Activated CD8-positive, alpha-beta memory T cell treated with anti-CD3 and anti-CD28 coated beads for 48 hours (primary cell): Measurements from ENCODE around the gene ZNF281.
"Not testable (repeated sequence)": the region's sequence is repeated elsewhere in the genome, so short reads cannot be mapped to it uniquely, and the experiment has no call there.

ENCODE experiments used
- DNase-seq, 3 experiments: peaks; one replicate each; pipeline ENCODE4 v3.0.0-alpha.2; 2020; ENCODE audit warnings: low read depth in 2 of 3, low spot score in 2 of 3

The ZNF281 gene

DNA sequence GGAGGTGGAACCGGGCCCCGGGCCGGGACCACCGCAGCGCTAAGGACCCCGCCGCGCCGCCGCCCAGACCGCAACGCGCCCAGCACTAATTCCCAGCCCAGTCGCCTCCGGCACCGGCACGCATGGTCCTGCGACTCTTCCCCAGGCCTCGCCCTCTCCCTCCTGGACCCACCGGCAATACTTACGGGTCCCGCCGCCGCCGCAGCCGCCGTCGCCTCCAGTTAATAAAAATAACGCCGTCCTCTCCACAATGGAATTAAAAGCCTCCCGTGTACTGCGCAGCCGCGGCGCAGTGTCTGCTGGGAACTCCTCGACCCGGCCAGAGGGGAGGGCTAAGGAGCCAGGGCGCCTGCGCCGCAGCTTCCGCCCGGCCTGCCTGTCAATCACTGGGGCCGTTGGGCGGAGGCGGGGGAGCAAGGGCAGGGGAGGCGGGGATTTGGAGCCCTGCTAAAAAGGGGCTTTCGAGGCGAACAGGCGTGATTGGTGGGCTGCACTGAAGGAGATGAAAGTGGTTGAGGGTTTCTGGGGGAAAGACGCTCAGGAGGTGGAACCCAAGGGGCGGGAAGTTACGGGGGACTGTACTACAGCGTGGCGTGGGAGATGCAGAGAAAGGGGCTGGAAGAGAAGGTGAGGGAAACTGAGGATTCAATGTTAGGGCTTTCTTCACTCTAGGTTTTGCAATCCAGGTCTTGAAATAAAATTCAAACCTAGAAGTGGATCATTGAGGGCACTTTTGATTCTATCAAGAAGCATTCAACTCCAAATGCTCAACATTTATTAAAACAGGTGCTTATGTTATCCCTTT lies at the start of gene ZNF281:
ZNF281 (minus strand) TSS at position 276 of the 805 bp plus-strand sequence. CDS start 331 bp downstream, outside the sequence.
- DNase-seq: peak; percentile 78 to 94 (median 84)

DNA sequence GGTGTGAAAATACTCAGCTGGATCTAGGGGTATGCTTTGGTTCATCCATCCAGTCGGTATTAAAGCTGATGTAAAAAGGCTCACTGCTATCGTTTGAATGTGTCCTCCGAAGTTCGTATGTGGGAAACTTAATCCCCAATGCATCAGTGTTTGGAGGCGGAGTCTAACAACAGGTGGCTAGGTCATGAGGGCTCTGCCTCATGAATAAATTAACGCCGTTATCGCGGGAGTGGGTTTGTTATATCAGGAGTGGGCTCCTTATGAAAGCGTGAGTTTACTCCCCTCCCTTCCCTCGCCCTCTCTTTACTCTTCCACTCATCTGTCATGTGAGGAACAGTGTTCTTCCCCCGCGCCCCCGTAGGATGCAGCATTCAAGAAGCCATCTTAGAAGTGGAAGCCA lies 48.9 kb upstream of the ZNF281 start:
- DNase-seq: no peak

DNA sequence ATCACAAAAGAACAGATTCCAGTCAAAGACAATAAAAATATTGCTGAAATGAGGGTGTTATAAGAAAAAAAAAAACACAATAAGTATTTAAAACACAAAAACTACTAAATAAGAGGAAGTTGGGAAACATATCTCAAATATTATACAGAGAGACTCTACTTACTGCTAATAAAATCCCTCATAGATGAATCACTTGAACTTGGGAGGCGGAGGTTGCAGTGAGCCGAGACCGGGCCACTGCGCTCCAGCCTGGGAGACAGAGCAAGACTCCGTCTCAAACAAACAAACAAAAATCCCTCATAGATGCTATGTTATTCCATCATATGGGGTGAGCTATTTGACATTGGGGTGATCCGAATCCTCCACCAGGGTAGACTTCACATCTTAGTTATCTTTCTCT lies 48.0 kb upstream of the ZNF281 start:
- no peak for DNase-seq

DNA sequence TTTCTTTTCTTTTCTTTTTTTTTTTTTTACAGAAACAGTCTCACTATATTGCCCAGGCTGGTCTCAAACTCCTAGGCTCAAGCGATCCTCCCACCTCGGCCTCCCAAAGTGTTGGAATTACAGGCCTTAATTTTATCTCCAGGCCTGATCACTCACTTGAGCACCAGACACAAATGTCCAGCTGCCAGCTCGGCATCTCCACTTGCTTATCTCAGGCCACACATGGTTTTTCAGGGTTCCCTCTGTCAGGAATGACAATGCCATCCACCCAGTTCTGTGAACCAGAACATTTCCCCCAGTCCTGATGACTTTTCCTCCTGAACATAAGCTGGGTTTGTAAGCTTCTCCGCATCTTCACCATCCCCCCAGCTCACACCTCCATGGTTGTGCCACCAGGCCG lies 44.6 kb upstream of the ZNF281 start:
- DNase-seq: no peak

DNA sequence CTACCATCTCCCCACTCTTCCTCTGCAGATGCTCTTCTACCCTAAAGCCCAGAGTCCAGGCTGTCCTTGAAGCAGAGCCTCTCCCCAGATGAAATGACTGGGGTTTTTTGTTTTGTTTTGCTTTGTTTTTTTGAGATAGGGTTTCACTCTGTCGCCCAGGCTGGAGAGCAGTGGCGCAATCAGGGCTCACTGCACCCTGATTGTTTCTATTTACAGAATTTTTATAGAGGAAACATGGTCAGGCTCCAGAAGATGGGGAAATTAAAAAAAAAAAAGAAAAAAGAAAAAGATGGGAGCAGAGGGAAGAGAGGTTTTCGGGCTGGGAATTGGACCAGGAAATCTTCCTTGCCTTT lies 43.7 kb upstream of the ZNF281 start:
- DNase-seq: no peak

DNA sequence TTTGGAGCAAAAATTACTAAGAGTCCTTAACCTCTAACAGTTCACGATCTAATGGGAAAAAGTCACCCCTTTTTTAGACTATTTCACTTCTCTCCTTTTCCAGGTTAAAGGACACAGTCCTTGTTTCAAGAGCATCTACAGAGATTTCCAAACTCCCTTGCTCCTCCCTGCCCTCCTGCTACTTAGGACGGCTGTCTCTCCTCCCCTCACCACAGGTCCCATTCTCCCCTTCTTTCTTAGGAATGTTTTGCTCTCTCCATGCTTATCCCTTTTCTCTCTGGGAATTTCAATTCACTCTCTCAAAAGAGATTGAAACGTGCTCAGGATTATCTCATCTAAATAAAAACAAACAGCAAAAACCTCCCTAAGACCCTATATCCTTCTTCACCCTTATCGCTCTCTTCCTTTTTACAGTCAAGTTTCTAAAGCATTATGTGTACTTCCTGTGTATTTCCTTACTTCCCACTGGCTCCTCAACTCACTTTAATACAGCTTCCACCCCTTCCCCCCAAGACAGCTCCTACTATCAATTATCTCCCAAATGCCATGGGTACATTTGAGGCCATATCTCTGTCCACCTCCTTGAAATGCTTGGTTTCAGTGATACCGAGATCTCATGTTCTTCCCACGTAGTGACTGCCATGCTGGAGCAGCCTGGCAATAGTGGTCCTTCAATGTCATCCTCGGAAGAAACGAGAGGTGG lies 43.2 kb upstream of the ZNF281 start:
- no peak for DNase-seq

DNA sequence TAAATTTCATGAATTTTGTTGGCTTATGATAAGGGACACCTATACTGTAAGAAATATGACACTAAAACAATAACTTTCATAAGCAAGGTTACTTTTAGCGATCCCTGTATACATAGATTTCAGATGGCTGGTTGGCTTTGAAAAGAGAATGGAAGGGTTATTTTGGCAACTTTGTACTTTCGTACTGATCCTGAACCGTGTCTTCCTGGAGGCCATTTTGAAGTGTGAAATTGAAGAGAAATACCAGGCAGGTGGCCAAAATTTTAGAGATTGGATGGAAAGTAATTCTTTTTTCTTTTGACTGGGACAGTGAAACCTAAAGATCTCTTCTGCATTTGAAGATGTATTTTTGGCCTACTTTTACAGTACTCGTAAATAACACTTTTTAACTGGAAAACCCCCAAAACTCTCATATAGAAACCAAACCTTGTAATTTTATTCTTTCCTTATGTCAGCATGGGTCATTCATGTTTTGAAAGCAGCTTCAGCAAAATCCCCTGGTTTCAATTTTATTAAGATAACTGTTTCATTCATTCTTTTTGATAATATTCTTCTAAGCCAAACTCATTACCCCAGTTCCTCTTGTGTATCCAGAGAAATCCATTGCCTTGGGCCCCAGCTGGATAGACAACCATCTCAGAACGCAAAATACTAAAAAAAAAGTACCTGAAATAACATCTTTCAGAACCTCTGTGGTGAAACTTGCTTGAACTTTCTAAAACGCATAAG lies 38.4 kb upstream of the ZNF281 start:
- DNase-seq: no peak

GRCh38 chr1:200445213-200445612 lies 35.4 kb upstream of the ZNF281 start:
- no peak for DNase-seq

- DNase-seq: no peak
These were observed 34.6 kb upstream of the ZNF281 start for GRCh38 chr1:200444478-200444877.

- DNase-seq: no peak
These were observed 34.0 kb upstream of the ZNF281 start for GRCh38 chr1:200443860-200444259.

- no peak for DNase-seq
These were observed 32.8 kb upstream of the ZNF281 start for GRCh38 chr1:200442537-200443156.

DNA sequence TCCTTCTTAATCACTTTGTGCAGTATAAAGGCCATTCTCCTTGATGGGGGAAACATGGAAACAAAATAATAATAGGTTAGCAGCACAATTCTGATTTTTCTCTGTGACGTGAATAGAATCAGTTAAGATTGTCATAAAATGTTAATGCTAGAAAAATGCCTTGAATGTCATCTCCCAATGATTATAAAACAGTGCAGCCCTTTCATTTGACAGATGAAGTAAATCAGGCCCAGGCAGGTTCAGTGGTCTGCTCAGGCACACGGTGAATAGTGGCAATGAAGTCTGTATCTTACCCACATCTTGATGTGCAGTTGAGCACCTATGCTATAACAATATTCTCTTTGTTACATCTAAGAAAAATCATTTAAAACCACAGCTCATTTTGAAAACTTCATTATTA lies 32.2 kb upstream of the ZNF281 start:
- no peak for DNase-seq

- DNase-seq: no peak
These were observed 29.1 kb upstream of the ZNF281 start for GRCh38 chr1:200438911-200439310.

DNA sequence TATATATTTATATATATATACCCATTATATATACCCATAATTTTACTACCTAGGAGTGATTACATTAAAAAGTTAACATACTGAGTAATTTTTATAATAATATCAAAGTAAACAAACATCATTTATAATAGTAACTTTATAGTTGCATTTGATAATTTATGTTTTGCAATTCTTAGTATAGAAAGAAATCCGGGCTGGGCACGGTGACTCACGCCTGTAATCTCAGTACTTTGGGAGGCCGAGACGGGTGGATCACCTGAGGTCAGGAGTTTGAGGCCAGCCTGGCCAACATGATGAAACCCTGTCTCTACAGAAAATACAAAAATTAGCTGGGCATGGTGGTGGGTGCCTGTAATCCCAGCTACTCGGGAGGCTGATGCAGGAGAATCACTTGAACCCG lies 28.6 kb upstream of the ZNF281 start:
- DNase-seq: not testable (repeated sequence)

DNA sequence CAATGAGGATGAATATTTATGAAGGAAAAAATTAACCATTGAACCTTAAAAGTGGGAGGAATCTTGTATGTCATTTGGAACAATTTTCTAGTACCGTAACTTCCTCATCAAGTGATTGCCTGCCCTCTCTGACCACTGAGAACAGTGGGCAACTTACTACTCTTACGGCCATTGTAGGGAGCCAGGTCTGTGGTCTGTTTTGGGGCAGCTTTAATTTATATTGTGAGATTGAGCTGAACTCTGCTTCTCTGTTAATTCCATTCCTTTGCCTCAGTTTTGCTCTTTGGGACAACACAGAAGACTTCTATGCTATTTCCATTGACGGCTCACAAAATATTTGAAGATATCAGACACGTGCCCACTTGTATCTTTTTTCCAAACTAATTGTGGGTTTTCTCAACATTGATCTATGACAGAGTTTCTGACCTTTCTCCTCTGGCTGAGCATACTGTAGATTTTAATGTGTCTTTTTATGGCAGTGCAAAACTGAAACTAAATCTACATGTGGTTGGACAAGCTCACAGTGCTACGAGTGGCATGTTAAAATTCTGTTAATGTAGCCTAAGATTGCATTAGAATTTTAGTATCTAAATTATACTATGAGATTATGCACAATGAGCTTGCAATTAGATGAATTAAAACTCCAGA lies 27.8 kb upstream of the ZNF281 start:
- DNase-seq: no peak

GRCh38 chr1:200437088-200437487 lies 27.3 kb upstream of the ZNF281 start:
- no peak for DNase-seq

GRCh38 chr1:200436436-200436835 lies 26.6 kb upstream of the ZNF281 start:
- no peak for DNase-seq

DNA sequence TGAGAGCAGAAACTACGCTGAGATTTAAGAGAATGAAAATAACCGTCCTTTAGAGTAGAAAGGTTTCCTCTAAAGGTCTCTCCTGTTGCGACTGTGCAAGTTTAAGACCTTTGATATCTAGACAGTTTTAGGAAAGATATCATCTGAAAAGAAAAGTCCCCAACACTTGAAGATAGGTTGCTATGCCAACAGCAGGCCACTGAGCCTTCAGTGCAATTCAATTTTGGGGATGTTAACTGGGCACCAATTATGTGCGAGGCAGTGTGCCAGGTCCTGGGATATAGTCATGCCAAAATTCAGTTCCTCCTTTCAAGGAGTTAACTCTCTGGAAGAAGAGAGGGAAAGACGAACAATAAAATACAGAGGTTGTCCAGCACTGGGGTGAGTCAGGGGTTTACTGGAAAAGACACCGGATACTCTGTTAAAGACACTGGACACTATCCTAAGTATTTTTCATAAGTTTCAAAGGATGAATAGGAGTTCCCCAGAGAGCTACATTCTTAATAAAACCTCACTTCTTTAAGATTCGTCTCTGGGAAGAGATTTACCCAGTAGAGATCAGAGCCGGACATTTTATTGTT lies 25.5 kb upstream of the ZNF281 start:
- DNase-seq: no peak

GRCh38 chr1:200433586-200433985 lies 23.8 kb upstream of the ZNF281 start:
- no peak for DNase-seq

DNA sequence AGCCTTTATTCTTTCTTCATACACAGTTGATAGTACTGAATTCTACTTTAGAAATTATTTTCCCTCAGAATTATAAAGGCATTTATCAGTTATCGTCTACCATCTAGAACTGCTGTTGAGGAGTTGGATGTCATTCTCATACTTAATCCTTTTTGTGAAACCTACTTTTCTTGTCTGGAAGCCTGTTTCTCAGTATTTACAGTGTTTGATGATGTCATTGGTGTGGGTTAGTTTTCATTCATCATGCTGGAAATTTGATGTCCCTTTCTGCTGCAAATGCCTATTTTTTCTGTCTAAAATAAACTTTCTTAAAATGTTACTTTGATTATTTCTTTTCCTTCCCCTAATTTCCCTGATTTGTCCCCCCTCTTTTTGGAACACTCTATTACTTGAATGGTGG lies 22.8 kb upstream of the ZNF281 start:
- no peak for DNase-seq
